Measurements from ENCODE around the gene NUDT8.
"Not testable (repeated sequence)": the region's sequence is repeated elsewhere in the genome, so short reads cannot be mapped to it uniquely, and the experiment has no call there.

NUDT8 gene

DNA sequence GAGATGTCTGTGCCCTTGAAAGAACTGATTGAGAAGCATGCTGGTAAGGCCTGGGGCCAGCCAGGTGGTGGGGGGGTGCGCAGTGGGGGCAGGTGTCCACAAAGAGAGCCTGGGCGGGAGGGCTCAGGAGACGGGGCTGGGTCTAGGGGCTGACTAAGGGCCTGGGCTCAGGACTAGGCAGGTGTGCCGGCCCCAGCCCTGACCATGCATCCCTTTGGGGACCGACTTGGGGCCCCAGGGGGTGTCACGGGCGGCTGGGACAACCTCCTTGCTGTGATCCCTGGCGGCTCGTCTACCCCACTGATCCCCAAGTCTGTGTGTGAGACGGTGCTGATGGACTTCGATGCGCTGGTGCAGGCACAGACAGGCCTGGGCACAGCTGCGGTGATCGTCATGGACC is 18.6 kb downstream of the NUDT8 start:
- DNase-seq: no peak

GRCh38 chr11:67610302-67610868 is 19.4 kb downstream of the NUDT8 start:
- no peak for DNase-seq

- no peak for DNase-seq
These were observed 20.4 kb downstream of the NUDT8 start for GRCh38 chr11:67609316-67609715.

DNA sequence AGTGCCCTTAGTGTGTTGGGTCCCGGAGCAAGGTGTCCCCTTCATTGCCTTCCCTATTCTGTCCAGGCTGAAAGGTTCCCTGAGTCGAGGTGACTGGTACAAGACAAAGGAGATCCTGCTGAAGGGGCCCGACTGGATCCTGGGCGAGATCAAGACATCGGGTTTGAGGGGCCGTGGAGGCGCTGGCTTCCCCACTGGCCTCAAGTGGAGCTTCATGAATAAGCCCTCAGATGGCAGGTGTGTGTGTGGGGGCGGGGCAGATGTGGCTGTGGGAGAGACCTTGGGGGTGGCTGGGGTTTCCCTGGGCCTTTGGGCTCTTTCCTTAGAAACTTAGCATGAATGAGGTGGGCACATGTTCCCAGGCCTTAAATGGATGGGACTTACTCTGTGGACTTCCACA is 21.3 kb downstream of the NUDT8 start:
- DNase-seq: no peak

- DNase-seq: no peak
These were observed 22.2 kb downstream of the NUDT8 start for GRCh38 chr11:67607507-67607906.

GRCh38 chr11:67606492-67607295 is 23.0 kb downstream of the NUDT8 start, which contains the start of gene NDUFV1:
NDUFV1 (plus strand) TSS chr11:67606936; CDS start chr11:67607005, 69 bp downstream.
- peak; percentile 97 to 98 for DNase-seq

DNA sequence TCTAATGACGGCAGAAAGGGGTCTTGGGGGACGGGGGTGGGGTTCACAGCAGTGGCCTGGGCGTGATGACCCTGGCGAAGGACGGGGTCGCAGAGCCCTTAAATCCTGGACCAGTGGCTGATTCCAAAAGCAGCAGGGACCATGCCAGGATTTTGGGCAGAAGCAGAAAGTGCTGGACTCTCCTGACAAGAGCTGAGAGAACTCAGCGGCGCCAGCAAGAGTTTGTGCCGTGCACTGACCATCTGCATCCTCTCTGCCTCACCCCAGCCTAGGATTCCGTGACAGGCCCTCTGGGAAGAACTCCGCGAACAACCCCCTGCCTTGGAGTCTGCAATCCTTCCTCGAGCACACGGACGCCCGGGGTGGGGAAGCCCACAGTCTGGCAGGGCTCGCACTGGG is 23.6 kb downstream of the NUDT8 start:
- no peak for DNase-seq

DNA sequence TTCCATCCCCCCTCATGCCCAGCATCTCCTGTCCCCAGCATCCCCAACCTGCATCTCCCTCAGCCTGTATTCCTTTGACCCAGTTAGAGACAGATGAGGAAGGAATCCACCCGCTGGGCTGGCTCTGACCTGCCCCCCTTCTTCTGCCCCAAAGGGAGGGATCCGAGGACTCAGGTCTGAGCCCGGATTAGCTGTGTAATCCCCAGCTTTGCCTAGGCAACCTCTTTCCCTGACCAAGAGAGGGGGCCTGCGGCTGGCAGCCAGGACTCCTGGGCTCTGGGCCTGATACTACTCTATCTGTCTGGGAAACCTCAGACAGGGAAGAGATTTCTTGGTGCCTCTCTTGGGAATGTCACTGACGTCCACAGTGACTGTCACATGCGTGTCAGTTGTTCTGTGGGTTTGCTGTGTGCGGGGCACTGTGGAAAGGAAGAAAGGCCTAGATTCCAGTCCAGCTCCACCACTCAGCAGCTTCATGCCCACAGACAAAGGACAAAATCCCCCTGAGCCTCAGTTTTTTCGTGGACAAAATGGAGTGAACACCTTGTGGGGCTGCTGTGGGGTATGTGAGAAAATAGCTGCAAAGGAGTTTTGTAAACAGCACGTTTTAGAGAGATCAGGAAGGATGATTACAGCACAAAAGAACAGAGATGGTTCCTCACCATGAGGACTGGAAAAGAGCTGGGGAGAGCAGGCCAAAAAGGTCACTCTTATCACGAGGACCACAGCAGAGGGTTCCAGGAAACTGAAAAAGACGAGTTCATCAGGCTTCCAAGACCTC is 24.3 kb downstream of the NUDT8 start:
- DNase-seq: no peak

DNA sequence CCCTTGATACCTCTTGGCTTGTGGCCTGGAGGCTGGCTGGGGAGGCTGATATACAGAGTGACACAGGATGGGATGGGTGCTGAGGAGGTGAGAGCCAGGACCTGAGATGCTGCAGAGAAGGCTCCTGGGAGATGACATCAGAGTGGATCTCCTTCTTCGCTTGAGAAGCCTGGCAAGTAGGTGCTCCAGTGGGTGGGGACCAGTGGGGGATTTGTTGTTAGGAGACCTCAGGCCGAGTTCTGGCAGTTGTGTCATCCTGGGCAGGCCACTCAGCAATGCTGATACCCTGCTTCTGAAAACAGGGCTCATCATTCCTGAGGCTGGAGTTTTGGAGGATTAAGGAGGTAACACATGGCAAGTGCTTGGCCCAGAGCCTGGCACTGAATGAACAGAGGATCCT is 24.9 kb downstream of the NUDT8 start:
- no peak for DNase-seq

GRCh38 chr11:67604119-67604518 is 25.6 kb downstream of the NUDT8 start:
- not testable (repeated sequence) for DNase-seq

DNA sequence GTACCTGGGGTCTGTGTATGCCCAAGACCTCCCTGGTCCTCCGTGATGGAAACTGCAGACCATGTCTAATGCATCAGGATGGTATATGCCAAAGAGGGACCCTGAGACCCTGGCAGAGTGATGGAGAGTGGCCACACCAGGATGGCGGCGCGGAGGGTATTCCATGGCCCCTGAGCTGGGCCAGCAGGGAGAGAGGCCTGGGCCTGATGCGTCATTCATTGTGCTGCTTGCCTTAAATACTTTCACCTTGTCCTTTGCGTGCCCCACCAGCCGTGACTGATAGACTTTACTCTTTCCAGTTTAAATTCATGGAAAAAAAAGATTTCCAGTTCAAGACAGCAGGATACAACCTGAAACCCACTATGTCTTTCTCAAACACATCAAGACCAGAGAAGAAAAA is 28.6 kb downstream of the NUDT8 start:
- DNase-seq: no peak

DNA sequence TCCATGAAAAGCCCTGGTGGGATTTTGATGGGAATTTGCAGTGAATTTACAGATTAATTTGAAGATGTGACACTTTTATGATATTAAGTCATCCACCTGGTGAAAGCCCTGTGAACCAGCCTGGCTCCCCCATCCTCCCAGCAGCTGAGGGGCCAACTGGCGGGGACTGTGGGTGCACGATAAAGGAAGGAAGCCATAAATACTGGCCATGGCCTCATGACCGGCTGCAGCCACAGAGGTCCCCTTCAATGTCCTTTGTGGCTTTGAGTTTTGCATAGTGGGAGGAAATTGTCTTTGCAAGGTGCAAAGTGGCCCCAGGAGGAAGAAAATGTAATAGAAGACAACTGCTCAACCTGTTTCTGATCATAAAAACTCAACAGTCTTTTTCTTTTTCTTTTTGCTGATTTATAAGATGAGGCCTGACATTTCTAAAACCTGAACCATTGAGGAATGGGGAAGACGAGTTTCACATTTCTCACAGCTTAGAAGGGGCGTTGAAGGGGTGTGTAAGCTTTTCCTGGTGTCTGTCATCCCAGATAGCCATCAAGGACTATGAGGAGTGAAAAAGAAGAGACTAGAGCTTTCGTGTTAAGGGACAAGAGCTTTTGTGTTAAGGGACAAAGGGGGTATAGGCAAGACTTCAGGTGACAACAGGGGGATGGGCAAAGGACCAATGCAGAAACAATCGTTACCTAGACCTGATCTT is 29.3 kb downstream of the NUDT8 start:
- DNase-seq: no peak

- DNase-seq: no peak
These were observed 30.6 kb downstream of the NUDT8 start for GRCh38 chr11:67599149-67599548.

- DNase-seq: not testable (repeated sequence)
These were observed 31.8 kb downstream of the NUDT8 start for GRCh38 chr11:67597963-67598362.

- not testable (repeated sequence) for DNase-seq
These were observed 32.3 kb downstream of the NUDT8 start for GRCh38 chr11:67597458-67597857.

DNA sequence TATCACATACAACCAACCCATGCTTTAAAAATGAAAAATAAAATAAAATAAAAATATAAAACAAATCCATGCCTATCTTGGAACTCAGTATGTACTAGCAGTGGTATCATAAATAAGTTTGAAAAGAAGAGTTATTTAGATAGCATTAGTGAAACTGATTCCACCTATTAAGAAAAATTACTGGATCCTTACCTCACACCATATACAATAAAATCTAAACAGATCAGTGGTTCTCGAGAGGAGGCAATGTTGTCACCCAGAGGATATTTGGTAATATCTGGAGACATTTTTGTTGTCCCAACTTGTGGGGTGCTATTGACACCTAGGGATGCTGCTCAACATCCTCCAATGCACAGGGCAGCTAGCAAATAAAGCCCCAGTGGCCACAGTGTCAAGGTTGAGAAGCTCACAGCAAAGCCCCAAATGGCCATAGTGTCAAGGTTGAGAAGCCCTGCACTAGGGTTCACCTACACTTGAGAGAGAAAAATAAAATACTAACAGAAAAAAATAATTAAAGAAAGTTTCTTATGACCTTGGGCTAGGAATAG is 32.9 kb downstream of the NUDT8 start:
- no peak for DNase-seq

- DNase-seq: no peak
These were observed 35.3 kb downstream of the NUDT8 start for GRCh38 chr11:67594480-67594879.

GRCh38 chr11:67593565-67593905 is 36.2 kb downstream of the NUDT8 start:
- DNase-seq: no peak

DNA sequence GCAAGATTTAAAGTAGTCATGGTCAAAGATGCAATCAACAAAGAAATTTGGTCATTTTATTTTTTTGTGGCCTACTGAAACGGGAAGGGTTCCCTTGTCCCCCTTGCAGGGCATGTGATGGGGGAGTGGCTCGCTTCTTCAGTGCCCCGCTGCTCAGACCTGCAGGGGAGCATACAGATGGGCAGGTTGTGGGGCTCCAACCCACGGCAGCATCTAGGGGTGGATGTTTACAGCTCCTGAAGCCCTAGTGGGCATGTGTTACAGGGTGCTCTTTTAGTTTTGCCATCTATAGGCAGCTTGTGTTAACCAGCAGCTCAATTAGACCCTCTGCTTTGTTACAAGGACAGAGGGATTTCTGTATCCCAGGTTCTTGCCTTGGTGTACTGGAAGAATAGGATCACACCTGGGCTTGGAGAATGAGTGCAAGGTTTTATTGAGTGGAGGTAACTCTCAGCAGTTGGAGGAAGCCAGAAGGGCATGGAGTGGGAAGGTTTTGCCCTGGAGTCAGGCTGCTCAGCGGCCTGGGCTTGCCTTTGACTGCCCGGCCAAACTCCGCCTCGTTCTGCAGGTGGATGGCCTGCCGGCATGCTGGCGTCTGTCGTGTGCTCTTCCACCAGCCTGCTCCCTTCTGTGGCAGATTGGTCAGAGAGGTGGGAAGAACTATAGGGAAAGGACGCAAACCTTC is 36.7 kb downstream of the NUDT8 start:
- no peak for DNase-seq

DNA sequence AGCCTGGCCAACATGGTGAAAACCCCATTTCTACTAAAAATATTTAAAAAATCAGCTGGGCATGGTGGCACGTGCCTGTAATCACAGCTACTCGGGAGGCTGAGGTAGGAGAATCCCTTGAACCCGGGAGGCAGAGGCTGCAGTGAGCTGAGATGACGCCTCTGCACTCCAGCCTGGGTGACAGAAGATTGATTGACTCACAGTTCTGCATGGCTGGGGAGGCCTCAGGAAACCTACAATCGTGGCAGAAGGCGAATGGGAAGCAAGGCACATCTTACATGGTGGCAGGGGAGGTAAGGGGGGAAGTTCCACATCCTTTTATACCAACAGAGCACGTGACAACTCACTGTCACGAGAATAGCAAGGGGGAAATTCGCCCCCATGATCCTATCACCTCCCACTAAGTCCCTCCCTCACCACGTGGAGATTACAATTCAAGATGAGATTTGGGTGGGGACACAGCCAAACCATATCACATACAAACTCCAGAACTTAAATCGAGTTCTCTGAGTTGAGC is 40.8 kb downstream of the NUDT8 start:
- not testable (repeated sequence) for DNase-seq

- no peak for DNase-seq
These were observed 41.6 kb downstream of the NUDT8 start for GRCh38 chr11:67588136-67588503.

All from activated CD4-positive, alpha-beta T cell treated with anti-CD3 and anti-CD28 coated beads, Interleukin-2, amount 50 U/mL, for 48 hours (primary cell).